Sigmoid colon (tissue), 7 donors: ENCODE measurements around the gene TBL1XR1. TPM values are rescaled to one million over a fixed set of nuclear protein-coding genes. Genes with fewer than 3 reads are reported as not detected.

Source experiments
- DNase-seq: peaks from one replicate; pipeline ENCODE4 v3.0.0-alpha.2; 2019
- H3K27ac ChIP-seq, 4 donors: fragments of 200-600 bp; sonication (generic); one replicate each; pipeline ENCODE4 v1.5.1; 2016 to 2019; ENCODE audit warnings: mild to moderate bottlenecking in 1 of 4
- H3K27me3 ChIP-seq, 3 donors: fragments of 200-600 bp; sonication (generic); one replicate each; pipeline ENCODE4 v1.5.1; 2019; ENCODE audit warnings: mild to moderate bottlenecking in 1 of 3
- H3K36me3 ChIP-seq, 4 donors: fragments of 200-600 bp; sonication (generic); one replicate each; pipeline ENCODE4 v1.5.1; 2016 to 2019
- H3K4me1 ChIP-seq, 4 donors: fragments of 200-600 bp; sonication (generic); one replicate each; pipeline ENCODE4 v1.5.1; 2017 to 2019
- H3K4me3 ChIP-seq, 4 donors: fragments of 200-600 bp; sonication (generic); one replicate each; pipeline ENCODE4 v1.5.1; 2017 to 2019; ENCODE audit warnings: mild to moderate bottlenecking in 2 of 4, moderate library complexity in 1 of 4
- H3K9me3 ChIP-seq, 4 donors: fragments of 200-600 bp in 3 of 4; sonication (generic) in 3 of 4; one replicate each; pipeline versions ENCODE4 v1.5.1 to v1.6.1; 2013 to 2019
- CTCF ChIP-seq, 4 experiments: fragments of 450-650 bp in 3 of 4; fragments of 200-600 bp in 1 of 4; IDR thresholded peaks; one replicate each; pipeline ENCODE4 v1.5.1; 2016 to 2019; ENCODE audit warnings: antibody characterized with exemption in 4 of 4, mild to moderate bottlenecking in 3 of 4, moderate library complexity in 2 of 4
- EP300 ChIP-seq, 4 donors: sonication (generic); formaldehyde crosslinking; IDR thresholded peaks; one replicate each; pipeline ENCODE4 v1.6.1; 2017; ENCODE audit warnings: antibody characterized with exemption in 4 of 4
- POLR2A ChIP-seq, 2 donors: fragments of 450-650 bp; IDR thresholded peaks; one replicate each; pipeline ENCODE4 v1.6.1; 2016; ENCODE audit warnings: antibody characterized with exemption in 2 of 2, mild to moderate bottlenecking in 2 of 2, moderate library complexity in 2 of 2
- POLR2AphosphoS5 ChIP-seq, 4 donors: sonication (generic); formaldehyde crosslinking; IDR thresholded peaks; one replicate each; pipeline ENCODE4 v1.6.1; 2017; ENCODE audit warnings: antibody characterized with exemption in 4 of 4
- WGBS, 2 donors: extraction: QIAGEN DNeasy Blood & Tissue Kit; methylation state at CpG; one replicate each; pipeline ENCODE4 v1.1.7; 2013; 5-methylcytosine and 5-hydroxymethylcytosine counted together
- intact Hi-C: fragments of 100-400 bp; cut with DNase I; formaldehyde crosslinking; loops from one replicate; pipeline ENCODE4 v1.15.1; 2023
- polyA plus RNA-seq, 3 donors: library from polyadenylated mRNA; stranded (reverse); fragments of 200-250 nt; gene quantifications; one replicate each; pipeline ENCODE4 v1.2.3, GENCODE V29; 2013
- total RNA-seq, 4 donors: library from RNA; depleted of rRNA; stranded (reverse); fragments of >200 nt; gene quantifications; one replicate each; pipeline ENCODE4 v1.1.0, GENCODE V29; 2016
- donor health status: healthy with polysubstance abuse.
- donor health status: Bipolar disorder and iron deficiency.
- donor health status: healthy.

TBL1XR1 gene
- total and polyA plus RNA-seq, 7 donors: 20.4 to 131 (median 88.9) TPM

GRCh38 chr3:176978441-176978840, 218.8 kb downstream of the TBL1XR1 start:
- H3K27ac ChIP-seq: no peak overlapping the region
- H3K36me3 ChIP-seq: no peaks in the 10 kb centered on the region
- TF ChIP-seq POLR2AphosphoS5 (IDR thresholded peaks at IDR 0.05) (no peak), EP300 (IDR thresholded peaks at IDR 0.05) (no peak), POLR2A (IDR thresholded peaks at IDR 0.05) (no peak), CTCF (IDR thresholded peaks at IDR 0.05) (no peak)
- H3K9me3 ChIP-seq: peaks cover 0 to 3% (median 0%) of the 10 kb centered on the region in 4 donors
- intact Hi-C loops: no loop called here
- no peak for DNase-seq
- H3K4me1 ChIP-seq: no peaks in the 10 kb centered on the region
- no peaks in the 10 kb centered on the region for H3K27me3 ChIP-seq
- WGBS, 2 donors: 93 to 94% methylated on average over 3 of the region's 3 CpGs
- H3K4me3 ChIP-seq: no peak overlapping the region

DNA sequence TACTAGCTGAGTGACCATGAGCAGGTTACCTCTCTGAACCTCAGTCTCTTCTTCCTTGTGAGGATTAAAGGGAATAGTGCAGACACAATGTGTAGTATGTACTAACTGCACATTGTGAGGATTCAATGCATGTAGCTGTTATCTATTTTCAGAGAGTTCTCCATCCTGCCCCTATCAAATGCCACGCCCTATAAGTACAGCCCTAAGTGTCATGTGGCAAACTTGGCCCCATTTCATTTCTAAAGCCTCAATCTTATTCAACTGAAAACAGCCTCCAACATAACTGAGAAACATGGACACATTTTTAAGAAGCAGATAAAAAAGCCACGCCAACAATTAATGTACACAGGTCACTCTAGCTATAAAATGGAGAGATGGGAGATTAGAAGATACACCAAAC, 220.0 kb downstream of the TBL1XR1 start:
- no peaks in the 10 kb centered on the region for H3K36me3 ChIP-seq
- no peaks in the 10 kb centered on the region for H3K4me1 ChIP-seq
- no peak for DNase-seq
- TF ChIP-seq CTCF (IDR thresholded peaks at IDR 0.05) (no peak), EP300 (IDR thresholded peaks at IDR 0.05) (no peak), POLR2AphosphoS5 (IDR thresholded peaks at IDR 0.05) (no peak), POLR2A (IDR thresholded peaks at IDR 0.05) (no peak)
- H3K27me3 ChIP-seq: no peaks in the 10 kb centered on the region
- no peak overlapping the region for H3K27ac ChIP-seq
- H3K4me3 ChIP-seq: no peak overlapping the region
- intact Hi-C loops: no loop called here
- H3K9me3 ChIP-seq: peaks cover 0 to 3% (median 0%) of the 10 kb centered on the region in 4 donors
- WGBS, 2 donors: 80 to 90% methylated on average over 2 of the region's 2 CpGs

GRCh38 chr3:176976586-176976985, 220.7 kb downstream of the TBL1XR1 start:
- no peak for TF ChIP-seq POLR2A (IDR thresholded peaks at IDR 0.05)
- no peak for TF ChIP-seq POLR2AphosphoS5 (IDR thresholded peaks at IDR 0.05)
- TF ChIP-seq CTCF (IDR thresholded peaks at IDR 0.05): no peak
- TF ChIP-seq EP300 (IDR thresholded peaks at IDR 0.05): no peak
- H3K27ac ChIP-seq: no peak overlapping the region
- no peaks in the 10 kb centered on the region for H3K27me3 ChIP-seq
- 93 to 95% methylated on average over 10 of the region's 10 CpGs for WGBS, 2 donors
- H3K9me3 ChIP-seq: no peaks in the 10 kb centered on the region
- no peaks in the 10 kb centered on the region for H3K36me3 ChIP-seq
- intact Hi-C loops: no loop called here
- H3K4me3 ChIP-seq: no peak overlapping the region
- H3K4me1 ChIP-seq: no peaks in the 10 kb centered on the region
- no peak for DNase-seq

- Histone ChIP-seq H3K4me3 (no peak overlapping the region), H3K9me3 (no peaks in the 10 kb centered on the region), H3K4me1 (no peaks in the 10 kb centered on the region), H3K27ac (no peak overlapping the region), H3K27me3 (no peaks in the 10 kb centered on the region), H3K36me3 (no peaks in the 10 kb centered on the region)
- intact Hi-C loops: no loop called here
- whole genome bisulfite sequencing, 2 donors: 70 to 75% methylated on average over 4 of the region's 4 CpGs
- TF ChIP-seq POLR2A (IDR thresholded peaks at IDR 0.05) (no peak), POLR2AphosphoS5 (IDR thresholded peaks at IDR 0.05) (no peak), EP300 (IDR thresholded peaks at IDR 0.05) (no peak), CTCF (IDR thresholded peaks at IDR 0.05) (no peak)
- no peak for DNase-seq
Observed at GRCh38 chr3:176974279-176974678, 223.0 kb downstream of the TBL1XR1 start.

GRCh38 chr3:176971613-176972174, 225.6 kb downstream of the TBL1XR1 start:
- no peaks in the 10 kb centered on the region for H3K4me1 ChIP-seq
- 90 to 94% methylated on average over 5 of the region's 5 CpGs for WGBS, 2 donors
- no peaks in the 10 kb centered on the region for H3K36me3 ChIP-seq
- intact Hi-C loops: no loop called here
- TF ChIP-seq CTCF (IDR thresholded peaks at IDR 0.05) (no peak), POLR2A (IDR thresholded peaks at IDR 0.05) (no peak), POLR2AphosphoS5 (IDR thresholded peaks at IDR 0.05) (no peak), EP300 (IDR thresholded peaks at IDR 0.05) (no peak)
- no peak for DNase-seq
- no peak overlapping the region for H3K27ac ChIP-seq
- no peaks in the 10 kb centered on the region for H3K27me3 ChIP-seq
- H3K4me3 ChIP-seq: no peak overlapping the region
- no peaks in the 10 kb centered on the region for H3K9me3 ChIP-seq
